Suppressor macrophage treated with lipopolysaccharide for 1 hour (primary cell): Measurements from ENCODE around the gene PIRT.
"Not testable (repeated sequence)": the region's sequence is repeated elsewhere in the genome, so short reads cannot be mapped to it uniquely, and the experiment has no call there.

Experiments
- DNase-seq, 3 donors: peaks; one replicate each; pipeline ENCODE4 v3.0.0-alpha.2; 2020 to 2022

PIRT gene

DNA sequence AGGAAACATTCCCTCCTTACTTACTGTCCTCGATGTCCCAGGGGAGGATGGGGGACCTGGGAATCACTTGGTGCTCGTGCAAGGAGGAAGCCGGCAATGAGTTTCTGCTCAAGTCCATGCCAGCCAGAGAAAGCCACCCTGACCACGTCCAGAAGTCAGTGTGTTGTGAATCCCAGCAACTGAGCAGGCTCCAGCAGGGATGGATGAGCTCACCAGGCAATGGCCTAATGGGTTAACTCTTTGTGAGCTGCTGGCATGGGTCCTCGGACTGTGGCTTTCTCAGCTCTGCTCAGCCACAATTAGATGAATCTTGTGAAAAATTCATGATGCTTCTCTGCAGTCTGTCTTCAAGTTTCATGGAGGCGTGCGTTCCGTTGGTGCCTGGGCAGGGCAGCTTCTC, at the start of gene PIRT:
PIRT (minus strand) TSS at position 167 of the 400 bp plus-strand sequence. CDS start 12,442 bp downstream, outside the sequence.
- no peak for DNase-seq

DNA sequence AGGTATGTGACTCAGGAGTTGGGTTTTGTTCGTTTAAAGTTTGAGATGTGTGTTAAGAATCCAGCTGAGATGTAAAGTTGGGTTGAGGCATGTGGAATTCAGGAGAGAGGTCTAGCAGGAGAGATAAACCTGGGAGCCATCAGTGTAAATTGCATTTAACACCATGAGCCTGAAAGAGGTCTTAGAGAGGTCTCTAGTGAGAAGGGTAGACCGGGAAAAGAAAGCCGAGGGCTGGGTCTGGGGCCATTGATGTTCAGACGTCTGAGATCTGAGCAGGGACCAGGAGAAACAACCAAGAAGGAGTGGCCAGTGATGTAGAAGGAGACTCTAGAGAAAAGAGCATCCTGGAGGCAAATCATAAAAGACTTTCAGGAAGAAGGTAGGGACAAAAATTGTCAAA, 44.1 kb upstream of the PIRT start:
- DNase-seq, result no peak

DNA sequence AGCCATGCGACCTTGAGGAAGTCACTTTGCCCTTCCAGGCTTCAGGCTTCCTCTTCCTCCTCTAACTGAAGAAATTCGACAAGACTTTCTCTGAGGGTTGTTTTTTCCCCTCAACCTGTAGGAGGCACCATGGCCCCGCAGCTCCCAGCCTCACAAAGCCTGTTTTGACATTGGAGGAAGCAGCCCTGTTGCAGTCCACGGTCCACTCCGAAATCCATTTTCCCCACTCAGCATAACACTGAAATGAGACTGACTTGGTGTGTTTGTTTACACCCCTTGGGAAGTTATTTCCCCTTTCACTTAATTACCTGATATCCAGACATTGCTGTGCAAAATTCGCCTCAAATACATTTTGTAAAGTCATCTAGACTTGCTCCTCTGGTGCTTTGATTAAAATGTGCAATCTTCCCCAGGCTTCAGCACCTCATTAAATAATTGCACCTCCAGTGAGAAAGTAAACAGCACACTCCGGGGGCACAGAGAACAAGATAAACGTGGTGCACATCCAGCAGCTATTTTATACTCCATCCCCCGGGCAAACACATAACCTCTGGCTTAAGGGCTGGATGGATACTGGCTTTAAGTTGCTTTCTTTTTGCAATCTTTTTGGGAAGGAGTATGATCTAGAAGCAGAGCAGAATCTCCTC, 41.4 kb upstream of the PIRT start:
- DNase-seq, result peak; percentile 27 to 43 (median 41)

DNA sequence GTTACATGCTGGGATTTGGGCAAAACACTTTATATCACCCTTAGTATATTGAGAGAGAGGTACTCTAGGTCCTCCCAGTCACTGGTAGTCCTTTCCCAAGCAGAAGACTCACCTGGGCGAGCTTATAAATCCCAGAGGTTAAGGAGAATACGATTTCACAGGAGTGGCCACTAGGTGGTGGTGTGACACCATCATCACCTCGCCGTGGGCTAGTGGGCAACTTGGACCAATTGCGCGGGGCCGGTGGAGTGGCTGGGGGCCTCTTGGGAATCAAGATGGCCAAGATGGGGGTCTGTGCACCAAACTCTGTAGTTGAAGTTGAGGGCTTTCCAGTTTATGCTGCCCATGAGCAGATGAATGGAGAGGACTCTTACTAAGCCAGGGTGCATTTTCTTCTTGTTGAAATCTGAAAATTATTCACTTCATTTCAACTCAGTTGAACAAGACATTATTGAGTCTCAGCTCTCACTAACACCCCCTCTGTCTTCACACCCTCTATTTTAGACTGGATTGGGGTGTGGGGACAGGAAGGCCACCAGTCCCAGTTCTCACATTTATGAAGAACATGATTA, 38.2 kb upstream of the PIRT start:
- DNase-seq, result peak; percentile 25 to 33 (median 28)

DNA sequence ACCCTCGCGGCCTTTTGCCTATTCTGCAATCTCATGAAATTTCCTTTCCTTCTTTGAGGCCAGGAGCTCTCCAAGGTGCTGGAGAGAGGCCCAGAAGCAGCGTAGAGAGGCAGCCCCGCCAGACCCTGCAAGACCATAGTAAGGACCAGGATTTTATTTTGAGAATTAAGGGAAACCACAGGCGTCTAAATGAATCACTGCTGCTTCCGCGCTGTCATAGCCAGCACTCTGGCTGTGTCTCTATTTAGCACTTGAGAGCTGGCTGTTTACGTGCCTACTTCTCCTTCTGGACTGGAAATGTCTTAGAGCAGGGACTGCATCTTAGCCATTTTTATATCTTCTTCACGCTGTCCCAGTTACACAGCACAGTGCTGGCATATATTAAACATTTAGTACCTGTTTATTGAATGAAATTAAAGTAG, 37.6 kb upstream of the PIRT start:
- DNase-seq, result peak; percentile 31 to 52 (median 39)

DNA sequence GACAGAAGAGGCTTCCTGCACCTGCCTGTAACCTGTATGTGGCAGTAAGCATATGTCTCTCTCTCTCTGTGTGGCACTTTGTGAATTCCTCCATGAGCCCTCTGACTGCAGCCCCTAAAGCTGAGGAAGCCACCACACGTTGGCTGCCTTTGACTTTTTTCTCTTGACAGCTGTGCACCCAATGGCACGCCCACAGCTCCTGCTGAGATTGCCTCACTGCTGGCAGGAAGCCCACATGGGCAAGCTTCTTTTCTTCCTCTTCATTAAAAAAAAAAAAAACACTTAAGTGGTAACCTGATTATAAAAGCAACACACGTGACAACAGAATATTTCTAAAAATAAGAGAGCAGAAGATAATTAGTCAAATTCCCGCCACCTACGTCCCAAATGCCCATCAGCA, 34.0 kb upstream of the PIRT start:
- DNase-seq, result peak in 1 of 3 donors; percentile 37

DNA sequence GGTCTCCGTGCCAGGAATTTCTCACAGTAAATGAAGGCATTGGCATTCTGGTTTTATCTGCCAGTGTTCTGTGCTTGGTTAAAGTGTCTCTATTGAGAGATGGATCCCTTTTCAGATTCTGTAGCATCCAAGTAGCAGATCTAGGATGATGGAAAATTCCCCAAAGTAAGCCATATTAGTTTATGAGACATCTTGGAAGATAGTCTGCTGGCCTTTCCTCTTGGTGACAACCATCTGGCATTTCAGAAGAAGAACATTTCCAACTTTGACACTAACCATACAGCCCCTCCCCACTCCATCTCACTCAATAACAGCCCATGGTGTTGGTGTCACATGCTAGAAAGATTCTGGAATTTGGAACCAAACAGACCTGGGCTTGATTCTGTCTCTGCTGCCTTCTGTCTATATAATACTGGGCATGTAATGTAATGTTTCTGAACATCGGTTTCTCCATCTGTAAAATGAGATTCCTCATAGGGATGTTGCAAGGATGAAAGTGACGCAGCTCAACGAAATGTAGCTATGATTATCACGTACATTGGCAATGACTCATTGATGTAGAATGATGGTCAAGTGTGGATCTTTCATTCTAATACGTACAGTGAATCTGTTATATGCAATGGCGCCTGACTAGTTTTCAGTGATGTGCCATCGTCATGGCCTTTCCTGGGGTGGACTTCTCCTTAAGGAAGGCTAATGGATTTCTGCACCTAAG, 32.6 kb upstream of the PIRT start:
- DNase-seq, result no peak

DNA sequence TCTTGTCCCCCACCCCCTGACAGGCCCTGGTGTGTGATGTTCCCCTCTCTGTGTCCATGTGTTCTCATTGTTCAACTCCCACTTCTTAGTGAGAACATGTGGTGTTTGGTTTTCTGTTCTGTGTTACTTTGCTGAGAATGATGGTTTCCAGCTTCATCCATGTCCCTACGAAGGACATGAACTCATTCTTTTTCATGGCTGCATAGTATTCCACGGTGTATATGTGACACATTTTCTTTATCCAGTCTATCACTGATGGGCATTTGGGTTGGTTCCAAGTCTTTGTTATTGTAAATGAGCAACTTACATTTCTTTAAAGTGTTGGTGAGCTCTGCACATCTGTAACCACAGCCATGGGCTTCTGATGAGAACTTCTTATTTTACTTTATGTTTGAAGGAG, 30.9 kb upstream of the PIRT start:
- DNase-seq, result not testable (repeated sequence)

DNA sequence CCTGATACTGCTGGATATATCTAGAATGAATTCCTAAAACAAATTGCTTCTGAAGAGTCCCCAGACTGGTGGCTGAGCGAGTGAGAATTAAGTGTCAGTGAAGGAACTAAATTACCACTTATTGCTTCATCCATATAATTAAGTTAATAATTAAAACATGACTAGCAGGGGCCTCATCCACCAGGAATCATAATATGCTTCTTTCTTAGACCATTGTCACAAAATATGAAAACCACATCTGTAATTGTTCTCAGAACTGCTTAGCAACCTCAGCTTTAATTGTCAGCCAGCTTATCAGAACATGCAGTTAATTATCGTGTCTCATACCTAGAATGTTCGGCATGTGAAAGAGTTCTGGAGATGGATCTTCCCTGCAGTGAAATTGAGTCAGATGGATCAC, 21.2 kb upstream of the PIRT start:
- DNase-seq, result no peak

DNA sequence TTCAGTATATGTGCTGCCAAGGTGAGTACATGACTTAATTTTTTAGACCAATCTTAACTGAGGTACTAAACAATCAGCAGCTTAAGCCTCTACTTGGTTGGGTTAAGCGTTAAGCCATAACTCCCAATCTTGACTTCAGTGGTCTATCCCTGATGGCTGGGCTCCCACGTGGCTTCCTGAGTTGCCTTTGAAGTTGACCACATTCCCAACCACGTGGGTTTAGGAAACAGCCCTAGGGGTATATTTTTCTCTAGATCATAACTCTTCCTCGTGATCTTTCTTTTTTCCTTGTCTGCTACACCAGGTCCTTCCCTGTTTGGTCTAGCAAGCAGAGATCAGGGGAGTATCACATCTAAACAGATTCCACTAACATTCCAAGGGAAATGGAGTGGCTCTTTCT, 20.1 kb upstream of the PIRT start:
- no peak for DNase-seq

DNA sequence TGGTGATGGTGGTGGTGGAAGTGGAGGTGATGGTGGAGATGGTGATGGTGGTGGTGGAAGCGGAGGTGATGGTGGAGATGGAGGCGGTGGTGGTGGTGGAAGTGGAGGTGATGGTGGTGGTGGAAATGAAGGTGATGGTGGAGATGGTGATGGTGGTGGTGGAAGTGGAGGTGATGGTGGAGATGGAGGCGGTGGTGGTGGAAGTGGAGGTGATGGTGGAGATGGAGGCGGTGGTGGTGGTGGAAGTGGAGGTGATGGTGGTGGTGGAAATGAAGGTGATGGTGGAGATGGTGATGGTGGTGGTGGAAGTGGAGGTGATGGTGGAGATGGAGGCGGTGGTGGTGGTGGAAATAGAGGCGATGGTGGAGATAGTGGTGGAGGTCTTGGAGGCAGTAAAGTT, 8.7 kb upstream of the PIRT start:
- DNase-seq, result not testable (repeated sequence)

DNA sequence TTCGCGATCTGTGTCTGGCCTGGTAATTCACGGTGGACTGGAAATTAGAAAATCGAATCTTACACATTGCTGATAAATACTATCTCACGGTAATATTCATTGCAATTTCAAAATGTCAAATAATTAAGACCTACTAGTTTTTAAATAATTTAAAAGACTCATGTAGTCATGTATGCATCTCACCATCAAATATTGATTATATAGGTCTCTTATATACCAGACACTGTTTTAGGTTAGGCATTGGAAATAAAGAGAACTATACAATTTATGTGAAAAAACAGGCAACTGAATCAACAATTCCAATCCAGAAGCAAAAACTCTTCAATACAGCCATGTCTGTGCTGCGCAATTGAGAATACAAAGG, 7.5 kb upstream of the PIRT start:
- no peak for DNase-seq

DNA sequence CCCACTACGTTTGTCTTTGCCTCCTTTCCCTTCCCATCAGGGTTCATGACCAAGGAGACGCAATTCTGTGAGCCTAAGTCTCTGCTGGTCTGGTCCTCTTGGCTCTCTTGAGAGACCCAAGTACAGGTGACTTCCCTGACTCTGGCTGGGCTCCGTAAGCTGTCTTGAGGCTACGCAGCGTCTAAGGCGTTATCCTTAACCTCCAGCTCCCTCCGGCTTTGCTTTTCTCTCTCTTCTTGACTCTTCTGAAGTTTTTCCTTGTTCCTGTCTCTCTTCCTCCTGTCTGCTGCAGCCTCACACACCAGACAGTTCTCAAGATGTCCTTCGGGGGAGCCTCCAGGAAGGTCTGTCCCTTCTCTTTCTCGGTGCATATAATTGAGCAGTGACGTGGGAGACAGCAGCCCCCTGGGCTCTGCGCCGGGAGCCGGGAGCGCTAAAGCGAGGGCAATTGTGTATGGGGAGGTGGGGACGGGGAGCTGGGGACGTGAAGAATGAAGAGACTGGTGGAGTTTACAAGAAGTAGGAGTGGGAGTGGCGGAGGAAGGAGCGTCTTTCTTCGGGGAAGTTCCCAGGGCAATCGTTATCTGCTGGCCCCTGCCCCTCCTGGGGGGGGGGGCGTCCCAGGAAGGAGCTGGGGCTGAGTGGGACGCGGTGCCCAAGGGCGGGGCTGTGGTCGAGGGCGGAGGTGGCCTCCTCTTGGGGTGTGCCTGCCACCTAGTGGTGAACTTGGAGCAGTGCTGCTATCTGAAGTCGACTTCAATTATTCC, 6.9 kb upstream of the PIRT start:
- DNase-seq, result peak; percentile 81 to 88 (median 88)

DNA sequence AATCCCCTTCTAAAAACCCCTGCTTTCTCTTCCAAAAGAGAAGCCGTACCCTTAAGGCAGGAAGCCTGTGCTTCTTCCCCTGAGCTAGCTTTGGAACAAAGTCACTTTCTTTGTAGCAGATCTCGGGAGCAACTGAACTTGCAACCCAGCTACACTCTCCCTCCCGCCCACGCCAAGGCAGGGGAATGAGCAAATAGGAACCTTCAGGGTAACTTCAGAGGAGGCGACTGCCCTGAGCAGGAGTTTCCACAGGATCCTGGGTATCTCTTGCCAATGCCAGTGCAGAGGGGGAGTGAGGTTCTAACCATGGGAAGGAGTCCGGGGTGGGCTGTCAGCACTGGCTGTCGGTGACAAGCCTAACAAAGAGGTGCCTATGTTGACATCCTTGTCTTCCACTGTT, 5.9 kb upstream of the PIRT start:
- peak in 2 of 3 donors; percentile 20 to 64 for DNase-seq

DNA sequence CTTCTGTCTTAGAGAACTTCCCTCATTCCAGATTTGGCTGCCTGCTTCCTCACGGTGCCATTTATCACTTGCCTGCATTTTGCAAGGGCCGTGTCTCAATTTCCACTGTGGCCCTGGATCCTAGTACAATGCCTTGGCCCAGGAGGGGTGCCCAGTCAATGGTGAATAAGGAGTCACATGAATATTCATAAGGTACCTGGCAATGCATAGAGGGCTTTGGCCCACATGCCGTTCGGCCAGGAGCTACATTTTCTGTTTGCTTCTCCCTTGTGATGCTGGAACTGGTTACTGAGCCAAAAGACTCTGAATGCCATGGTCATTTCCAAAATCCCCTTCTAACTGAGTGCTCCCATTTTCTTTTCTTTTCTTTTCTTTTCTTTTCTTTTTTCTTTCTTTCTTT, 4.8 kb upstream of the PIRT start:
- no peak for DNase-seq

DNA sequence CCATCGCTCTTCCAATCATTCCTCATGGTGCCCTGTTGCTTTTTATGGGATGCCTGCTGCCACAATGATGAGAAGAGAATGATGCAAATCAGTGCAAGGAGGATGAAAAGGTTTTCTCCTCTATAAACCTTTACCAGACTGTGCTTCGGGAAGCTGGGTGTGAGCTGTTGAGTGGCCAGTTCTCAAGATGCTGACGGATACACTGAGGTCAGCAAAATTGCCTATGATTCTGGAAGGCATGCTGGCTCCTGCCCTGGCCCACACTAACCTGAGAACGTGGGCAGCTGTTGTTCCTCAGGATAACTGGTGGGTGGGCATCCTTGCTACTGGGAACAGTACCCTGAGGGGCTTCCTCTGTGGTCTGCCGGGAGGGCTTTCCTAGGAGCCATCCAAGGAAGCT, 795 bp upstream of the PIRT start:
- DNase-seq, result no peak

DNA sequence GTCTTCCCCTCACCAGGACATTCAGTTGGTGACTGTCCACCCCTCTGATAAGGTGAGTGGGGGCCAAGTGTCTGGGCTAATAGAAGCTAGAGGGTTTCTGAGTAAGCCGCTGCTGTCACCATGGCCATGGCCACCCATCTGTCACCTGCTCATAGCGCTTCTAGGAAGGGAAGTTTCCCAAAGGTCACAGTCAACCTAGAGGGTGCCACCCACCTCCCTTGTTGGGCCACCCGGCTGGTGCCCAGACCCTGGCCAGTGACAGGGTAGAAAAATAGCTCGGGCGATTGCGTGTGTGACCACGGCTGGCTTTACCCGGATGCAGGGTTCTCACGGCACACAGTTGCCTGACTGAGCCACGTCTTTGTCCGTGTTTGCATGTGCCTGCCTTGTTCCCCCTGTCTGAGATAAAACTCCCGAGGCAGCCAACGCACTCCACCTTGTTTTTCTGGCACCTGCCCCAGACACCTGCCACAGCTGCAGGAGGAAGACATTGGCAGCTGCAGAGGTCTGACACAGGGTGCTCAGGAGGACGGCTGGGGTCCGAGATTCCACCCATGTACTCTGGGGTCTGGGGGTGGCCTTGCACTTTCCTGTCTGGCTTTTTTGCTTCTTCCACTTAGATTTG, 809 bp downstream of the PIRT start:
- DNase-seq, result no peak

DNA sequence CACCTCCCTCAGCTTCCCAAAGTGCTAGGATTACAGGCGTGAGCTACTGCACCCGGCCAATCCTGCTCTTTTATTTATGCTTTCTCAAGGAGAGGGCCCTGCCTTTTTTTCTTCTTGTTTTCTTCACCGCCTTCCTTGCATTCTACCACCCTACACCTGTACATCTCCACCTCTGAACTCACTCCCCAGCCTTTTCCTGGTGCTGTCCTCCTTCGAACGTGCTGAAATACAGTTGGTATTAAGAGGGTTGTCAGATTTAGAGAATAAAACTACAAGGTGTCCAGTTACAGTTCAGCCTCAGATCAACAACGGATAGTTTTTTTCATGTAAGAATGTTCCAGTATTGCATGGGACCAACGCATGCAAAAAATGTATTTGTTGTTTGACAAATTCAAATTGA, 1.7 kb downstream of the PIRT start:
- no peak for DNase-seq

DNA sequence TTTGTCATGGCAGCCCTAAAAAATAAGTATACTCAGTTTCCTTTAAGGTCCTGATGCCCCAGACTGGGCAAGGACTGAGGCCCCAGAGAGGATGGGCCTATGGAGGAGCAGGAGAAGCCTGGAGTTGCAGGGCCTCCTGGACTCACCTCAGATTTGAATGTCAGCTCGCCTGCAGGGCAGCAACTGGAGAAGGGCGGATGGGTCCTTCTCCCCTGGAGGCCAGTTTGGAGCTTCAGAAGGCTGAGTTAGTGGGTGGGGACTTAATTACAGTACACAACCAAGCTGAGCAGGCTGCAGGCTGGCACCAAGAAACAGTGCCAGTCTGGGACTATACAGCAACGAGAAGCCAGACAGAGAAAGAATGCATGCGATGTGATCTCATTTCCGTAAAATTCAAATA, 6.2 kb downstream of the PIRT start:
- DNase-seq, result no peak

DNA sequence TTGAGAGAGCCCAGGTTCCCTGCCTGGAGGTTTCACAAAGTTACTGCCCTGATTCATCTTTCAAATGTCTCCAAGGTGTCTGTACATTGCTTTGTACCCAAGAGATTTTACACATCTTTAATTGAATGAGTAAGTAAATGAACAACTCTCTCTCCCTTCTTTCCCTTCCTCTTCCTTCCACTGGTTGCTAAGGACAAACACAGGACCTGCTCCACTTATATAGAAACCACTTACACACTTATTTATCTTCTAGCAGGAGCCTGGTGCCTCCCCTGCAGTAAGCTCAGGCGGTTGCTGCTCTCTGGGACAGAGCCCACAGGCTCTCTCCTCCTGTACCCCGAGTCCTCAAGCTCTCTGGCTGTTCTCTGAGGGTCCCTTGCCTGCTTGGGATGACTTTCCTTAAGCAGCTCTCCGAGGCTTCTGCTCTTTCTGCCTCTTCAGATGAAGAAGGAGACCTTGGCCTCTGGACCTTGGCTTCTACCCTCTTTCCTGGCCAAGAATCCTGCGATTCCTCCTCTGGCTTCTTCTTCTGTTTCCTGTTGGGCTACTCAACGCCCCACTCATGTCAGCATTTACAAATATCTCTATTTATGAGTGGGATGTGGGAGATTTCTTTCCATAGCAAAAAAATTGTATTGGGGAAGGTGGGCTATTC, 9.9 kb downstream of the PIRT start:
- DNase-seq, result no peak

DNA sequence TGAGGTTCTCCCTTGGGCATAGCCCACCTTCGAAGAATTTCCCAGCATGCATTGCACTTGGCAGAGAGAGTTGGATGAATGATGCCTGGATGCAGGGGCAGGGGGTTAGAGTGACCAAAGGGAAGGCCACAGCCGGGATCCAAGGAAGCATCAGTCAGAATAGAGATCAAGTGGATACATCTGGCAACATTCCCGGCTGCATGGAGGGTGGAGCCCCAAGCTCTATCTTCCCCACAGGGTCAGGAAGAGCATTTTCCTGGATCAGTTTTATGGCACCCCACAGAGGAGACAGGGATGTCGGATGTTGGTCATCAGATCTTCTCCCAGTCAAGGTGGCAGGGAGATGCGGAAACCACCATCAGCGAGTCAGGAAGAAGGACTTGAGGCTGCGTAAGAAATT, 13.0 kb downstream of the PIRT start:
- no peak for DNase-seq

DNA sequence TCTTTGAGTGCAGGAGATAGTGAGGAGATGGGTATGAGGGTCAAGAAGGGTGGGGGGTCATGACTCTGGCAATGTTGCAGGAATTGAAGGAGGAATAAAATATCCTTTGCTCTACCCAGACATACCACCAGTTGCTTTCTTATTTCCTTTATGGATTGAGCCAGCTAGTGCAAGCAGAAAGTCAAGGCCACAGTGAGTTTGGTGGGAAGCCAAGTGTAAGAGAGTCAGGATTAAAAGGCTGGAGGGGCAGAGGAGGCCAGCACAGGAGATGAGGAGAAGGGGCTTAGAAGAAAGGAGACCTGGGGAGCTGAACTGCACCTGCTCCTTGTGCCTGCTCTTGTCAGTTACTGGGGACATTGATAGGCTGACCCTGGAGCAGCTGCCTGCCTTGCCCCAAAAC, 16.1 kb downstream of the PIRT start:
- no peak for DNase-seq

DNA sequence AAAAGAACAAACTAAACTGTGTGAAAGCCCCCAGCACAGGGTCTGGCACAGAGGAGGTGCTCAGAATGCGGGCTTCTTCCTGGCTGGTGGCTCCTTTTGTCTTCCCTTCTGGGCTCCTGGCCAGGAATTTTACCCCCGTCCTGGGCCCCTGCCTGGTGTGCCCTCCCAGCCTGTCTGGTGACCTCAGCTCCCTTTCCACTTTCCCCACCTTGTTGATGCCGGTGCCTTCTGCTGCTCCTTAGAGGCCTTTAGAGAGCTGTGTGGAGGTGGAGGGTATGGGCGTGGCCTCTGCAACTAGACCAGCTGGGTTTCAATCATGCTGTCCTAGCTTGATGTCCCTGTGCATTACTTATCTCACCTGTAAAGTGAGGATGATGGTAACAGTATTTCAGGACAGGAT, 16.8 kb downstream of the PIRT start:
- no peak for DNase-seq
